GM12891 (cell line): ENCODE data around the gene YY1.
"Not testable (repeated sequence)": the region's sequence is repeated elsewhere in the genome, so short reads cannot be mapped to it uniquely, and the experiment has no call there.

Source experiments
- DNase-seq: peaks from one replicate; pipeline ENCODE4 v3.0.0; 2011; ENCODE audit warnings: low spot score; ENCODE audit not compliant: insufficient read length
- FAIRE-seq: peaks from 2 replicates; lab custom pipeline; 2011; peaks lifted over from hg19 to GRCh38; lab: Jason Lieb, UNC
- PAX5 ChIP-seq: IDR thresholded peaks from 2 replicates; pipeline ENCODE4 v1.6.1; 2011; ENCODE audit warnings: low read length, moderate library complexity, mild to moderate bottlenecking; ENCODE audit not compliant: insufficient read depth, severe bottlenecking
- POLR2A ChIP-seq: IDR thresholded peaks from 2 replicates; pipeline ENCODE4 v1.6.1; 2011; ENCODE audit warnings: low read depth, low read length, control low read depth
- POLR2AphosphoS5 ChIP-seq: IDR thresholded peaks from 2 replicates; pipeline ENCODE4 v1.6.1; 2011; ENCODE audit warnings: low read depth, low read length, control low read depth
- POU2F2 ChIP-seq: IDR thresholded peaks from 2 replicates; pipeline ENCODE4 v1.6.1; 2011; ENCODE audit warnings: low read depth, mild to moderate bottlenecking, control low read depth, low read length, moderate library complexity
- SPI1 ChIP-seq: IDR thresholded peaks from 2 replicates; pipeline ENCODE4 v1.6.1; 2011; ENCODE audit warnings: low read depth, low read length, control low read depth
- TAF1 ChIP-seq: IDR thresholded peaks from 2 replicates; pipeline ENCODE4 v1.6.1; 2011; ENCODE audit warnings: low read depth, low read length, control low read depth

The YY1 gene

GRCh38 chr14:100283984-100284881, 45.3 kb downstream of the YY1 start:
- FAIRE-seq, result no peak
- TF ChIP-seq TAF1 (no peak), POLR2AphosphoS5 (no peak), PAX5 (no peak), SPI1 (no peak), POLR2A (no peak), POU2F2 (no peak)

DNA sequence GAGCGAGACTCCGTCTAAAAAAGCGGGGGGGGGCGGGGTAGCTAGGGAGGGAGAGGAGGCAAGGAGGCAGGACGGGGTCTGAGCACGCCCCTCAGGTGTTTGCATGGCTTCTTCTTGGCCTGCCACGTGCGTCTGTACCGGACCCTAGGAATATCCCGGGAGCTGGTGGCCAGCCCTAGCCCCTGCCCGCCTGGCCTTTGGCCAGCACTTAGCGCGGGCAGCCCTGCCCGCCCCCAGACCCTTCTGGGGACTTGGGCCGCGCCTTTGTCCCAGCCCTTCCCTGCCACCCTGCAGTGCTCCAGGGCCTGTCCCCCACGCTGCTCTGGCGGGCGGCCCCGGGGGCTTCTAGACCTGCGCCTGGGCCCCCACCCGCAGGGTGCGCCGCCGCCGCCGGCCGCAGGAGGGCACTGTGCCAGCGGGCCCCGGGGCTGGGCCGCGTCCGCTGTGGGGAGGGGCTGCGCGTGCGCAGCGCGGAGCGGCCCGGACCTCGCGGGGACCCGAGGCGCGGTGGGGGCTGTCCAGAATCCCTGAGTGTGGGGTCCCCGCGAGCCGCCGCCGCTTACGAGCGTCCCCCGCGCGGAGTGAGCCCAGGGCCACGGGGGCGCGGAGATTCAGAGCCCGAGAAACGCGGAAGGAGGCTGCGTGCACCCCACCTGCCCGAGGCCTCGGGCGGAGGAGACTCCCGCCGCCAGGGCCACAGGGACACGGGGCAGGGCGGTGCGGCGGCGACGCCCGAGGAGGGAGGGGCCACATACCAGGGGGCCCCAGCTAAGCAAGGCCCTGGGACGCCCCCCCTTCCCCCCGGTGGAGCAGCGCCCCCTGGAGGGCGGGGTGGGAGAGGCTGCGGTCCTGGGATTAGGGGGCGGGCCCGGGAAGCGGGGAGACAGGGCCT, 46.3 kb downstream of the YY1 start:
- peak; percentile 94 for FAIRE-seq
- TF ChIP-seq SPI1 (no peak), PAX5 (no peak), TAF1 (no peak), POU2F2 (no peak), POLR2A (no peak), POLR2AphosphoS5 (no peak)
- peak; percentile 96 for DNase-seq

More at GRCh38 chr14:100283984-100284881, 45.3 kb downstream of the YY1 start:
- no peak for DNase-seq

GRCh38 chr14:100285913-100286400, 47.0 kb downstream of the YY1 start:
- DNase-seq, result no peak
- FAIRE-seq, result peak; percentile 45
- TF ChIP-seq POLR2AphosphoS5 (no peak), POLR2A (no peak), TAF1 (no peak), PAX5 (no peak)

- no peak for FAIRE-seq
- TF ChIP-seq POLR2AphosphoS5 (no peak), POU2F2 (no peak)
- no peak for DNase-seq
Observed at GRCh38 chr14:100286484-100287191, 47.7 kb downstream of the YY1 start.

DNA sequence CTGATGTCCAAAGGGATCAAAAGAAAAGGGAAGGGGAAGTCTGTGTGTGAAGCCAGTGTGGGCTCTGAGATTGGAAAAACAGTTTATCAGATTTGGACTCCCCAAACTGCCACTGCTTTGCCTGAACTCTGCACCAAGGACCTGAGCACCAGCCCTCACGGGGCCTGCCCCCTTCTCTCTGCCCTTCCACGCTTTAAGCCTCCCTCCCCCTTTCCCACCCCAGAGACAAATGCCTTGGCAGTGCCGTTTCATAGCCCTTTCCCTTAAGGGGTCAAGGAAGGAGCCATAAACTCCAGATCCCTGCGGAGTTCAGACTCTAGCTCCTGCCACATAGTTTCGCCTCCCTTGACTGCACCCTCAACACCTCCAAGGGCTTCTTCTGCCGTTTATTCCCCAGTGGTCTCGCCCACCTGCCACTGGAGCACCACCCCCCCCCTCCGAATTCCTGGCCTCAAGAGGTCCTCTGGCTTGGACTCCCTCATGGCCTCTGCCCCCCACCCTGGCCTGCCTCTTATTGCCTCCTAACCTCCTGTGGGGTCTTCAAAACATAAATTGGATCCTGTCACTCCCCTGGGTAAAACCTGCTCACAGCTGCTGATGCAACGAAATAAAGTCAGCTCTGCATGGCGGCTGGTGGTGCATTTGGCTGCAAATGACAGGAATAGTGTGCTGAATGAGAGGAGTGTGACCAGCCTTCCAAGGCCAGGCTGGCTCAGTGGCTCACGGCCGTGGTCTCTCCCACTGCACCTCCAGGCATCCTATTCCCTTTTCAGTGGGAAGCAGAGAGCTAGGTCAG, 48.5 kb downstream of the YY1 start:
- TF ChIP-seq SPI1 (no peak), POLR2AphosphoS5 (no peak)
- no peak for DNase-seq

GRCh38 chr14:100287998-100288295, 49.0 kb downstream of the YY1 start:
- not testable (repeated sequence) for DNase-seq, FAIRE-seq

More for the DNA sequence above, 48.5 kb downstream of the YY1 start:
- FAIRE-seq, result no peak

DNA sequence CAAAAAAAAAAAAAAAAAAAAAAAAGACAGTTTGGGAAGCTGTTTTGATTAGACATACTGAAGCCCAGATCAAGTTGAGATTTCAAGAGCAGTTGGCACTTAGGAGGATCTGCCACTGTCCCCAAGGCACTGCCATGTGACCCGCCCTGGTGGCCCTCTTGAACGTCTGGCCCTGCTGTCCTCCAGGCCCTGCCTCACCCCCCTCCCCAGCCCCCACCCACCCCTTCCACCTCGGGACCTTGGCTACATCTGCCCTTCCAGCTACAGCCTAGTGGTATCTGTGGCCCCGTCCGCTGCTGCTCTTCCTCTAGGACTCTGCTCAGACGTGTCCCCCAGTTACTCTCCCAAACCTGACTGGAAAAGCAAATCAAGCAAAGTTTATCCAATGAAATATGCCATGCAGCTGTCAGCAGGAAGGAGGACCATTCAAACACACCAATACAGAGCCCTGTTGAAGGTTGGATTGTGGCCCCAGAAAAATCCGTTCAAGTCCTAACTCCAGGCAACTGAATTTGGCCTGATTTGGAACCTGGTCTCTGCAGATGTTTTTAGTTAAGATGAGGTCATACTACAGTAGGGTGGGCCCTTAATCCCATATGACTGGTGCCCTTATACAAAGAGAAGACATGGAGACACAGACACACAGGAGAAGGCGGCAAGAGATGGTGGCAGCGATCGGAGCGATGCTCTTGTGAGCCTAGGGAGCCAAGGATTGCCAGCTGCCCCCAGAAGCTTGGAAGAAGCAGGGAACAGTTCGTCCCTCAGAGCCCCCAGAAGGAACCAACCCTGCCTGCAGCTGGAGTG, 49.6 kb downstream of the YY1 start:
- no peak for FAIRE-seq
- TF ChIP-seq TAF1, result no peak
- no peak for TF ChIP-seq SPI1
- TF ChIP-seq POLR2A, result no peak
- TF ChIP-seq POLR2AphosphoS5, result no peak
- TF ChIP-seq POU2F2, result no peak
- TF ChIP-seq PAX5, result no peak
- no peak for DNase-seq

- DNase-seq, result peak; percentile 11
- TF ChIP-seq POLR2A, result no peak
- no peak for TF ChIP-seq PAX5
- no peak for TF ChIP-seq POLR2AphosphoS5
- no peak for TF ChIP-seq SPI1
- no peak for TF ChIP-seq TAF1
- no peak for TF ChIP-seq POU2F2
- FAIRE-seq, result no peak
Observed at GRCh38 chr14:100289916-100290606, 51.1 kb downstream of the YY1 start.
